GM18907 (cell line): ENCODE results near the gene PMS2.
"Not testable (repeated sequence)": the region's sequence is repeated elsewhere in the genome, so short reads cannot be mapped to it uniquely, and the experiment has no call there.

Experiments used
- ATAC-seq: cut with Tn5 transposase; IDR thresholded peaks from one replicate; pipeline ENCODE4 v1.9.1; 2021; ENCODE audit warnings: mild to moderate bottlenecking, moderate library complexity; ENCODE audit not compliant: unreplicated experiment

Gene PMS2

DNA sequence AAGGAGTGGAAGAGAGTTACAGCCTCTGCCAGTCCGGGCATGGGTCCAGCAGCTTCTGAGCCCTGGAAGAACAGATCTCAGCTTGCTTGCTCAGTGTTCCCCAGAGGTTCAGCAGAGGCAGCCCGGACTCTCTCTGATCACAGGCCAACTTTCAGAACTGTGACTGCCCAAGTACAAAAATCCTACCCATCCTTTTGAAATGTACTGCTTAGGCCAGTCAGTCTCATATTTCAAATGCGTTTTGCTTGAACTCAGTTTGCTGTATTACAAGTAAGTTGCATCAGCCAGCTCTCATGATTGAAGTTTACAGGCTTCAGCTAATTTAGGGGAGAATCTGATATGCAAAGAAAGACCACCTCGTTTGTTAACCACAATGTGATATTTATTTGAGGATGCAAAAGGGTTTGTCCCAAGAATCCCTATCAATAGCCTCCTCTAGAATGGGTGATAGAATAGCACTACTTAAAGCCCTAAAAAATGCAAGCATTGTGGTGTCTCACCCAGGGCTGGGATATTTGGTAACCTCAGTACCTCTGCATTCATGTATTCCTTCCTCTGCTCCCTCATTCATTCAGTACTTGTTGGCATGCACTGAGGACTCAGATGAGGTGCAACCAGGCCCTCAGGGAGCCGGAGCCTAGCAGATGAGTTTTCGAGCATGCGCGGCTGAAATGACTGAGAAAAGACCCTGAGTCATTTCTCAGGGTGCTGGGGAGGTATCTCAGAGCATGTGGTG, 7.2 kb upstream of the PMS2 start:
- ATAC-seq: no peak

GRCh38 chr7:6012355-6013104, 3.7 kb upstream of the PMS2 start:
- ATAC-seq: no peak

- no peak for ATAC-seq
Measured at GRCh38 chr7:6011541-6011940, 2.7 kb upstream of the PMS2 start.

- ATAC-seq: not testable (repeated sequence)
Measured at GRCh38 chr7:6010370-6010769, 1.5 kb upstream of the PMS2 start.

GRCh38 chr7:6007835-6008590, 836 bp downstream of the PMS2 start:
- ATAC-seq: not testable (repeated sequence)

DNA sequence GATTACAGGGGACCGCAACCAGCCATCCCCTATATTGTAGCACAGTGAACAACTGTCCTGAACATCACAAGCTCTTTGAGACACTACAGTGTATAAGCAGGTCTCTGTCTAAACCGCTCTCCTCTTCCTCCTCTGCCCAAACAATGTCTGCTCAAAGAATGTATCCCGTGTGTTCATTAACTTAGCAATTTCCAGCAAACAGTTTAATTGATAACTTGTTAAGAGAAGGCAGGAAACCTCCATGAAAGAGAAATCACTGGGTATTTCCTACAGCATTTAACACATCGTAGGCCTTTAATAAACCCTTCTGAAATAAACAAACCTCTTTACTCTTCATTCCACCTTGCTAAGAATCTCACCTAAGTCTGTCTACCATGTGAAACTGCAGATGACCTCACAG, 1.5 kb downstream of the PMS2 start:
- no peak for ATAC-seq

DNA sequence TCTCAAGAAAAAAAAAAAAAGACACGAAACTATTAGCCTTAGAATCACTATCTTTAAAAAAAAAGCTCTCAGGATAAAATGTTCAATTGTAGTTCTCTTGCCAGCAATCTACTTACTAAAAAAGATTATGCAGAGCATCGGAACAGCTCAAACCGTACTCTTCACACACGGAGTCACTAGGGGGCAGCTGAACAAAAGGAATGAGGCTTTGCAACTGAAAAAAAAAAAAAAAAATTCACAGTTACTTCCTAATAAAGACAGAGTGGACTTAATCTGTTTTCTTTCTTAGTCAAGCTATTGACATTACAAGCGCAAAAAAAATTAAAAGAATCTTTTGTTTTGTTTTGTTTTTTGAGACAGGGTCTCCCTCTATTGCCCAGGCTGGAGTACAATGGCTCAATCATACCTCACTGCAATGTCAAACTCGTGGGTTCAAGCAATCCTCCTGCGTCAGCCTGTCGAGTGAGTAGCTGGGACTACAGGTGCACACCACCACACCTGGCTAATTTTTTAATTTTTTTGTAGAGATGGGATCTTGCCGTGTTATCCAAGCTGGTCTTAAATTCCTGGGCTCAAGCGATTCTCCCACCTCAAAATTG, 11.5 kb downstream of the PMS2 start:
- ATAC-seq: no peak

DNA sequence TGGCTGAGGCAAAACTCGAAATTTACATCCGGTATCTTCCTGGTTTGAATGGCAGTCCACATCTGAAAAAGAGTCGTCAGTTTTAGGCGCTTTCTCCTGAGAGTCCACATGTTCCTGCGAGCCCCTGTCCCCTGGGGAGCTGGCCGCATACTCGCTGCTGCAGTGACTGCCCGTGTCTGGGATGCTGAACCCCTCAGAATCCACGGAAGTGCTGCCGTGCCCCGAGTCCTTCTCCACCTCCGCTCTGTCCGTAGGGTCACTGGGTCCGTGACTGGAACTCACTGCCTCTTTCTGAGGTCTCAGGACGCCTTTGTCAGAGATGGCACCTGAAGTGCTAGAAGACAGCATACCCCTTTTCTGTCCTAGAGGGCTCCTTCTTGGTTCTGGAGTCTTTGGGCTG, 21.8 kb downstream of the PMS2 start:
- ATAC-seq: not testable (repeated sequence)

DNA sequence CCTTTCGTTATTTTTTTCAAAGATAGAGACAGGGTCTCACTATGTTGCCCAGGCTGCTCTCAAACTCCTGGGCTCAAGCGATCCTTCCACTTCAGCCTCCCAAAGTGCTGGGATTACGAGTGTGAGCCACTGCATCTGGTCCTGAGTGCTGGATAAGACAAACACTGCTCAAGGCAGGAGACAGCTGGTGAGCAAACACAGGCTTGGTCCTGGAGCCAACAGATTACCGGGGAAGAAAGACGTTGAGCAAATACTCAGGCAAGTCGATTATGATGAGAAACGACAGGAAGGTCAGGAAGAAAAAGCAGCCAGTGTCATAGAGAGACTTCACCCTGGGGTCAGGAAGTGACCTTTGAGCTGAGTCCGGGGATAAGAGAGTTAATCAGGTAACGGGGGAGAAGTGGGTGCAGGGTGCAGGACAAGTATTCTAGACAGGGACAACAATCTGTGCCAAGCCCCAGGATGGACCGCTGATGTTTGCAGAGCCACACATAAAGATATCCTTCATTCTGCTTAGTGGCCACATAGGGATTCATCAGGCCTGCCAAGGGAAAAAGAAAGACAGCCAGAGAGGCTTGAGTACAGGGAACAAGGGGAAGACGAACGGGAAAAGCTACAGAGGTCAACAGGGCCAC, 29.1 kb downstream of the PMS2 start:
- ATAC-seq: not testable (repeated sequence)

DNA sequence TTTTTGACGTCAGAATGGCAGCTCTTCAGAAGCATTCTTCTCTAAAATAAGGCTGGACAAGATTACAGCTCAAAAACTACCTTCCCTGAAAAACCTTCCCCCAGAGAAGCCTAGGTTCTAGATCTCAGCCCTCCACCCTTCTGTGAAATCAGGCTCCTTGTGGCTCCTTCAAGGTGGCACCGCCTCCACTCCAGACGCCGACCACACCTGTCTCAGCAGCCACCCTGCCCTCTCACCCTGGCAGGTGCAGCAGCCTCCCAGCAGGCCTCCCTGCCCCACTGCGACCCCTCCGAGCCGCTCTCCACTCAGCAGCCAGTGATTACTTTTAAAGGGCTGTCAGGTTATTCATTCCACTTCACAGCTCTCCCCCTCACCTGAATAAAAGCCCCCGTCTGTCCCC, 35.3 kb downstream of the PMS2 start:
- ATAC-seq: not testable (repeated sequence)

DNA sequence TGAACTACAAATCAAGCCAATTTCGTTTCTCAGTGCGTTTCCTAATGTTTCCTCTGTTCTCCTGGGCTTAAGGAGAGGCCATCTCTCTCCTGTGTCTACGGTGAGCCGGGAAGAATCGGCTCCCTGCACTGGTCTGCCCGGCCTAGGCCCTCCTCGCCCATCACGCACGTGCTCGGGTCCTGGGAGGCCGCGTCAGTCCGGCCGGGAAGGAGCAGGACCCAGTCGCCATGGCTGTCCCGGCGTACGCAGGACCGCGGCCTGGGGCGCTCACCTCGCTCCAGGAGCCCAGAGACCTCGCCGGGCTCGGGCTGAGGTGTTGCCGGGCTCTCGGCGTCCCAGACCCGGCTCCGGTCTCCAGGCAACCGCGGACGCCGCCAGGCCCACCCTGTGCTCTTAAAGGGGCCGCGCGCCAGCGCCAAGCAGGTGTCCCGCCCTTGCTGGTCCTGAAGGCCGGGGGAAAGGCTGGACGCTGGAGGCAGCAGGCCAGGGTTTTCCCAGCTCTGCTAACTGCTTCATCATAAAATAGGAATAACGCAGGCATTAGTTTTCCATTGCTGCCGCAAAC, 38.4 kb downstream of the PMS2 start, which contains the start of gene RSPH10B:
Gene RSPH10B (minus strand): TSS at position 343 of the 565 bp plus-strand sequence. CDS start 3,573 bp downstream, outside the sequence.
- not testable (repeated sequence) for ATAC-seq

DNA sequence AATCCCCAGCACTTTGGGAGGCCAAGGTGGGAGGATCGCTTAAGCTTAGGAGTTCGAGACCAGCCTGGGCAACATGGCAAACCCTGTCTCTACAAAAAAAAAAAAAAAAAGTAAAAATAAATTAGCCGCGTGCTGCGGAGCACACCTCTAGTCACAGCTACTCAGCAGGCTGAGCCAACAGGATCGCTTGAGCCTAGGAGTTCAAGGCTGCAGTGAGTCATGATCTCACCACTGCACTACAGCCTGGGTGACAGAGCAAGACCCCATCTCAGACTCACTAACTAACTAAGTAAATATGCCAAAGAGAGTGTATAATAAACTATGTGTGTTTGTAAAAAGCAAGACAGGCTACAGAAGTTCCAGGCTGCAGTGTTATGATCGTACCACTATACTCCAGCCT, 45.0 kb downstream of the PMS2 start:
- ATAC-seq: not testable (repeated sequence)

DNA sequence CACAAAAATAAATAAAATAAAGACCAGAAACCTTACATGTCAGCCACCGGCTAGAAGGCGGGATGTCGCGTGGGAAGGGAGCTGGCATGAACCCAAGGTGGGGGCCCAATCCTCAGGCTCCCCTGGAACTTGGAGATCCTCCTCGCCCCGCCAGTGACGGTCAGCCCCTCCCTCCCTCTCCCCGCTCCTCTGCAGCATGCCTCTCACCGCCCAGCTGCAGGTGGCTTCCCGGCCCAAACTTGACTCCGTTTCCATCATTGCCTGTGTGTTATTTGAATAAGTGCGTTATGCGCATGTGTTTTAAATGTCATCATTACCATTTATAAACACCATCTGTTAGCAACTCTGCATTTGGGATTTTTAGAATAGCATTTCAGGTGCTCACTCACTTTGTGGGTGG, 45.6 kb downstream of the PMS2 start:
- not testable (repeated sequence) for ATAC-seq

- ATAC-seq: not testable (repeated sequence)
Measured at GRCh38 chr7:5934945-5935450, 73.9 kb downstream of the PMS2 start.

GRCh38 chr7:5931905-5932644, 76.8 kb downstream of the PMS2 start:
- ATAC-seq: not testable (repeated sequence)

- ATAC-seq: not testable (repeated sequence)
Measured at GRCh38 chr7:5931250-5931649, 77.6 kb downstream of the PMS2 start.

GRCh38 chr7:5930290-5930689, 78.6 kb downstream of the PMS2 start:
- ATAC-seq: not testable (repeated sequence)

GRCh38 chr7:5926263-5926870, 82.5 kb downstream of the PMS2 start:
- ATAC-seq: not testable (repeated sequence)

- not testable (repeated sequence) for ATAC-seq
Measured at GRCh38 chr7:5924630-5925029, 84.2 kb downstream of the PMS2 start.
